Thyroid gland (tissue), 4 donors: ENCODE results near the gene TRANK1. TPM values are rescaled to one million over a fixed set of nuclear protein-coding genes. Genes with fewer than 3 reads are reported as not detected.

Experiments used
- DNase-seq, 2 donors: peaks; one replicate each; pipeline ENCODE4 v3.0.0-alpha.2; 2019
- H3K27ac ChIP-seq, 3 donors: fragments of 200-600 bp; sonication (generic); 1 replicate in 2 of 3; 2 replicates in 1 of 3; pipeline ENCODE4 v1.5.1; 2016 to 2019; ENCODE audit warnings: mild to moderate bottlenecking in 1 of 3, moderate library complexity in 1 of 3
- H3K27me3 ChIP-seq: fragments of 200-600 bp; sonication (generic); one replicate; pipeline ENCODE4 v1.5.1; 2019
- H3K36me3 ChIP-seq, 2 donors: fragments of 200-600 bp; sonication (generic); one replicate each; pipeline ENCODE4 v1.5.1; 2016 to 2019
- H3K4me1 ChIP-seq, 2 donors: fragments of 200-600 bp; sonication (generic); one replicate each; pipeline ENCODE4 v1.5.1; 2017 to 2019
- H3K4me3 ChIP-seq, 3 donors: fragments of 200-600 bp; sonication (generic); replicated peaks in 1 of 3; 1 replicate in 2 of 3; 2 replicates in 1 of 3; pipeline ENCODE4 v1.5.1; 2016; ENCODE audit warnings: mild to moderate bottlenecking in 1 of 3
- H3K9me3 ChIP-seq: fragments of 200-600 bp; sonication (generic); one replicate; pipeline ENCODE4 v1.5.1; 2017
- POLR2A ChIP-seq, 2 donors: fragments of 450-650 bp; IDR thresholded peaks; one replicate each; pipeline ENCODE4 v1.6.1; 2017; ENCODE audit warnings: antibody characterized with exemption in 2 of 2, mild to moderate bottlenecking in 2 of 2, moderate library complexity in 1 of 2
- WGBS, 2 donors: methylation state at CpG; one replicate each; pipeline ENCODE4 v1.1.5; 2017; 5-methylcytosine and 5-hydroxymethylcytosine counted together
- intact Hi-C: fragments of 100-400 bp; cut with DNase I; formaldehyde crosslinking; loops from one replicate; pipeline ENCODE4 v1.15.1; 2023
- total RNA-seq, 4 donors: library from RNA; depleted of rRNA; stranded (reverse); fragments of >200 nt; gene quantifications; one replicate each; pipeline ENCODE4 v1.2.3, GENCODE V29; 2016
- TF ChIP-seq, protein P1 (sequence below), 6 experiments: fragments of 200-600 bp in 3 of 6; fragments of 450-650 bp in 3 of 6; sonication (generic) in 3 of 6; IDR thresholded peaks; one replicate each; pipeline ENCODE4 v1.5.1; 2016 to 2019; ENCODE audit warnings: antibody characterized with exemption in 6 of 6, mild to moderate bottlenecking in 2 of 6, inconsistent platforms in 1 of 6, moderate library complexity in 1 of 6

The TRANK1 gene
- total RNA-seq, 4 donors from 2014 or later: 11.7 to 26.3 (median 18.5) TPM

DNA sequence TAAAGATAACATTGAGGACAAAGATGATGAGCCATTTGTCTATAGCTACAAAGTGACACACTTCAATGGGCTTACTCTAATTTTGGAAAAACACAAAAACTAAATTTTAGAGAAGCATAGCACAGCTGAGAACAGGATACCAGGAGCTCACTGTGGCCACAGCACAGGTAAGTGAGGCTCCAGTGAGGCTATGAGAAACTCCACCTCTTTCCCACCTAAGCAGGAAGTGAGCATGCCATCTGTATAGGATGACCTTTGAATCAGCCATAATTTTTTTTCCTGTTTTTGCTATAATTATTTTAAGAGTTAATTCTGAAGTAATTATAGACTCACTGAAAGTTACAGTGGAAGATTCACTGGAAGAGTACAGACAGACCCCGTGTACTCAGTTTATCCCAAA is 98.4 kb downstream of the TRANK1 start:
- no peak for TF ChIP-seq POLR2A (IDR thresholded peaks at IDR 0.05)
- TF ChIP-seq, protein P1, sequence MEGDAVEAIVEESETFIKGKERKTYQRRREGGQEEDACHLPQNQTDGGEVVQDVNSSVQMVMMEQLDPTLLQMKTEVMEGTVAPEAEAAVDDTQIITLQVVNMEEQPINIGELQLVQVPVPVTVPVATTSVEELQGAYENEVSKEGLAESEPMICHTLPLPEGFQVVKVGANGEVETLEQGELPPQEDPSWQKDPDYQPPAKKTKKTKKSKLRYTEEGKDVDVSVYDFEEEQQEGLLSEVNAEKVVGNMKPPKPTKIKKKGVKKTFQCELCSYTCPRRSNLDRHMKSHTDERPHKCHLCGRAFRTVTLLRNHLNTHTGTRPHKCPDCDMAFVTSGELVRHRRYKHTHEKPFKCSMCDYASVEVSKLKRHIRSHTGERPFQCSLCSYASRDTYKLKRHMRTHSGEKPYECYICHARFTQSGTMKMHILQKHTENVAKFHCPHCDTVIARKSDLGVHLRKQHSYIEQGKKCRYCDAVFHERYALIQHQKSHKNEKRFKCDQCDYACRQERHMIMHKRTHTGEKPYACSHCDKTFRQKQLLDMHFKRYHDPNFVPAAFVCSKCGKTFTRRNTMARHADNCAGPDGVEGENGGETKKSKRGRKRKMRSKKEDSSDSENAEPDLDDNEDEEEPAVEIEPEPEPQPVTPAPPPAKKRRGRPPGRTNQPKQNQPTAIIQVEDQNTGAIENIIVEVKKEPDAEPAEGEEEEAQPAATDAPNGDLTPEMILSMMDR (IDR thresholded peaks at IDR 0.05): no peak
- no peak overlapping the region for H3K27ac ChIP-seq
- no peaks in the 10 kb centered on the region for H3K9me3 ChIP-seq
- no peaks in the 10 kb centered on the region for H3K4me1 ChIP-seq
- intact Hi-C loops: no loop called here
- H3K4me3 ChIP-seq: no peak overlapping the region
- WGBS, 2 donors: 93 to 98% methylated on average over 1 of the region's 1 CpG
- no peak for DNase-seq
- no peaks in the 10 kb centered on the region for H3K27me3 ChIP-seq
- H3K36me3 ChIP-seq: peaks cover 8 to 31% of the 10 kb centered on the region in 2 donors

DNA sequence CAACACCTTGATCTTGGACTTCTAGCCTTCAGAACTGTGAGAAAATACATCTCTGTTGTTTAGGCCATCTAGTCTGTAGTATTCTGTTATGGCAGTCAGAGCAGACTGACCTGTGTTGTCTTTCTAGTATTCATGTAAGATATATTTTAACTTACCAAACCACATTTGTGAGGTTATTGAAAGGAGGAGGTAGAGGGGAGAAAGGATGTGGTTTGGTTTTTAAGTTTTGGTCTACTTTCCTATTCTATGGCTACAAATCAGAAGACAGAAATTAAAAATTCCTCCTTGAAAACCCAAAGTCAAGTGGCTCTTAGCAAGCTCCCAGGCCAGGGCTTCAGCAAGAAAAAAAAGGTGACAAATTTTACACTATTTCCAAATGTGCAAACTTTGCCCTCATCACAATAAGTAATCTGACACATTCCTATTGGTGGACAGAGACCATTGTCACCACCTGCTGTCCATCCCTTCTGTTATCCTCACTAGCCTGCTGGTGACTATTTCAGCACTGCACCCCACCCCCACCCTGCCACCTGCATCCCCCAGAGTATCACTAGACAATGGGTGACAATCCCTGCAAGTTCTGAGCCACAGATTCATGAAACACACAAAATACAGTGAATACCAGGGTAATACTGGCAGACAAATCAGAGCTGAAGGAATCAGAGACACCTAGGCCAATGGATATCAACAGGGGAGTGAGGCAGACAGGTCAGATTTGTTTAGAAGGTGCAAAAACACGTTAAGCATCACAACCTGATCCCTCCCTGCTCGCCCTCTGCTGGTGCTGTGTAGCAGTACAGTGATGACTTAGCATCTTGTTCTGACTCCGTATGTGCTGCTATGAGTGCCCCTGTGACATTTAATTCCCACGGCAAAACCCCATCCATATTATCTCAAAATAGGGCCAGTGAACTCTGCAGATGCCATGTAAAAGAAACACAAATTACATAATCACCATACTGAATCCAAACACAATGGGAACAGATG is 101.5 kb downstream of the TRANK1 start:
- peaks cover 12 to 25% of the 10 kb centered on the region in 2 donors for H3K4me1 ChIP-seq
- no peak overlapping the region for H3K27ac ChIP-seq
- DNase-seq: peak; percentile 43 to 61
- intact Hi-C loops: no loop called here
- WGBS, 2 donors: 65 to 70% methylated on average over 4 of the region's 4 CpGs
- TF ChIP-seq POLR2A (IDR thresholded peaks at IDR 0.05): no peak
- TF ChIP-seq, protein P1 (IDR thresholded peaks at IDR 0.05): peak in 3 of 6 experiments; percentile 45 to 55 (median 49)
- no peaks in the 10 kb centered on the region for H3K27me3 ChIP-seq
- H3K36me3 ChIP-seq: peaks cover 11 to 28% of the 10 kb centered on the region in 2 donors
- no peak overlapping the region for H3K4me3 ChIP-seq
- no peaks in the 10 kb centered on the region for H3K9me3 ChIP-seq

DNA sequence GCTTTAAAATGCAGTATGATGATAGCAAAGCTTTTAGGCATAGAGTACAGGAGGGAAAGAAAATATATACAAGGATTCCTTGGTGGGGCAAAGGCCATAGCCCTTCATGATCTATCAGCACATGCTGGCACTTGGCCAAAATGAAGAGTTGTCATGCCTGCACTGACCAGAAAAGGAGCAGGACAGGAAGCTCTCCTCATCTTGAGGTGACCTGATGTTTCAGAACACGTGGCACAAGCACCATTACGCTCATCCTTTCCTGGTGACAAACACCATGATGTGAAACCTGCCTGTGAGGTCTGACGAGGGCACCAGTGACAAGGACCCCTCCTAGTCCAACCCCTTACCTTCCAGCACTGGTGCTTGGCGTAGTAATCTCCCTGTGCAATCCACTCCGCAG is 102.6 kb downstream of the TRANK1 start:
- no peak overlapping the region for H3K4me3 ChIP-seq
- intact Hi-C loops: no loop called here
- TF ChIP-seq, protein P1 (IDR thresholded peaks at IDR 0.05): no peak
- no peak for TF ChIP-seq POLR2A (IDR thresholded peaks at IDR 0.05)
- H3K27me3 ChIP-seq: no peaks in the 10 kb centered on the region
- no peak overlapping the region for H3K27ac ChIP-seq
- no peak for DNase-seq
- WGBS, 2 donors: 88 to 89% methylated on average over 5 of the region's 5 CpGs
- H3K9me3 ChIP-seq: no peaks in the 10 kb centered on the region
- H3K4me1 ChIP-seq: peaks cover 17 to 30% of the 10 kb centered on the region in 2 donors
- peaks cover 11 to 28% of the 10 kb centered on the region in 2 donors for H3K36me3 ChIP-seq

DNA sequence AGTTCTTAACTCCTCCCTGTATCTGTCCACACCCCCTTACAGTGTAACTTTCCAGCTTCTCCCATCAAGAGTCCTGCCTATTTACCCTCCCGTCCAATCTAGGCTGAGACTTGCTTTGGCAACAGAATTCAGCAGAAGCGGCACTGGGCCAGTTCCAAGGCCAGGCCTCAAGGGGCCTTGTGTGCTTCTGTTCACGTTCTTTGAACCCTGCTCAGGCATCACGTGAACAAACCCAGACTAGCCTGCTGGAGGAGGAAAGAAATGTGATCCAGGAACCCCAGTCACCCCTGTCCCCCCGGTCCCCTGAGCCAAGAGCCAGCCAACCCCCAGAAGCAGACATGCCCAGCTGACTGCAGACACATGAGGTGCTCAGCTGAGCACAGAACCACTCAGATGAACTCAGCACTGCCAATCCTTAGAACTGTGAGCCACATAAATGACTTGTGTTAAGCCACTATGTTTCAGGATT is 104.4 kb downstream of the TRANK1 start:
- H3K27me3 ChIP-seq: no peaks in the 10 kb centered on the region

More for the DNA sequence above, 104.4 kb downstream of the TRANK1 start:
- Histone ChIP-seq H3K4me3 (no peak overlapping the region), H3K36me3 (peaks cover 11 to 20% of the 10 kb centered on the region in 2 donors), H3K4me1 (peaks cover 28 to 35% of the 10 kb centered on the region in 2 donors), H3K27ac (peak overlapping the region in 1 of 3 donors; percentile 34), H3K9me3 (no peaks in the 10 kb centered on the region)
- TF ChIP-seq, protein P1 (IDR thresholded peaks at IDR 0.05): no peak
- TF ChIP-seq POLR2A (IDR thresholded peaks at IDR 0.05): no peak
- peak; percentile 52 to 70 for DNase-seq
- intact Hi-C loops: no loop called here
- WGBS, 2 donors: 29 to 34% methylated on average over 4 to 5 of the region's 5 CpGs
